ENCODE data around the gene NIT1. TPM values are rescaled to one million over a fixed set of nuclear protein-coding genes. Genes with fewer than 3 reads are reported as not detected.

The NIT1 gene
- total and polyA plus RNA-seq, 2 of the 13 experiments (the other 11 are each of a cell fraction or from before 2014, with no cell fraction given), result 22.7 to 31.0 TPM

- no peak for TF ChIP-seq DBP (CRISPR knock-in tag; IDR thresholded peaks at IDR 0.05; ENCODE audit: not compliant biosample characterization)
- no peak for TF ChIP-seq SRSF4 (IDR thresholded peaks at IDR 0.05; ENCODE audit: low read depth, low read length, poor library complexity, severe bottlenecking)
- no peak for TF ChIP-seq MIER3 (CRISPR knock-in tag; IDR thresholded peaks at IDR 0.05; ENCODE audit: borderline replicate concordance)
- peak; percentile 67 for TF ChIP-seq HOXA3 (CRISPR knock-in tag; IDR thresholded peaks at IDR 0.05)
- TF ChIP-seq ZNF230 (CRISPR knock-in tag; IDR thresholded peaks at IDR 0.05), result no peak
- TF ChIP-seq ZNF30 (CRISPR knock-in tag; IDR thresholded peaks at IDR 0.05), result no peak
- no peak for TF ChIP-seq SIX1 (CRISPR knock-in tag; IDR thresholded peaks at IDR 0.05; ENCODE audit: borderline replicate concordance)
- TF ChIP-seq RXRB (CRISPR knock-in tag; IDR thresholded peaks at IDR 0.05; ENCODE audit: borderline replicate concordance), result no peak
- TF ChIP-seq CBX2 (IDR thresholded peaks at IDR 0.05; ENCODE audit: low read depth, low read length), result no peak
- TF ChIP-seq CBX2 (CRISPR knock-in tag; IDR thresholded peaks at IDR 0.05; ENCODE audit: low read depth), result no peak
- no peak for TF ChIP-seq SMARCE1 (IDR thresholded peaks at IDR 0.05; ENCODE audit: borderline replicate concordance)
- no peak for TF ChIP-seq POLR2AphosphoS2 (IDR thresholded peaks at IDR 0.05; ENCODE audit: low read depth, low read length)
- TF ChIP-seq MZF1 (CRISPR knock-in tag; IDR thresholded peaks at IDR 0.05; ENCODE audit: borderline replicate concordance), result no peak
- no peak for TF ChIP-seq BRCA1 (CRISPR knock-in tag; IDR thresholded peaks at IDR 0.05)
- peak; percentile 83 for TF ChIP-seq POGZ (CRISPR knock-in tag; IDR thresholded peaks at IDR 0.05)
- TF ChIP-seq SALL1 (CRISPR knock-in tag; IDR thresholded peaks at IDR 0.05), result peak; percentile 64
- no peak for TF ChIP-seq IRX3 (CRISPR knock-in tag; IDR thresholded peaks at IDR 0.05; ENCODE audit: borderline replicate concordance, low read depth)
- TF ChIP-seq CERS6 (CRISPR knock-in tag; IDR thresholded peaks at IDR 0.05), result 0 out of 2 replicates have a peak, but pooled peaks have one; percentile 11
- no peak for TF ChIP-seq TCF7L2 (IDR thresholded peaks at IDR 0.05; ENCODE audit: low read depth, low read length)
- TF ChIP-seq FOSL2 (CRISPR knock-in tag; IDR thresholded peaks at IDR 0.05), result no peak
- no peak for TF ChIP-seq SNAPC2 (CRISPR knock-in tag; IDR thresholded peaks at IDR 0.05)
- TF ChIP-seq SALL2 (CRISPR knock-in tag; IDR thresholded peaks at IDR 0.05), result peak; percentile 82
- TF ChIP-seq NFRKB (IDR thresholded peaks at IDR 0.05), result no peak
- TF ChIP-seq LCORL (IDR thresholded peaks at IDR 0.05), result no peak
- TF ChIP-seq LCORL (CRISPR knock-in tag; IDR thresholded peaks at IDR 0.05), result peak; percentile 14; the same call in 1 of the 2 replicates
- TF ChIP-seq ZNF83 (CRISPR knock-in tag; IDR thresholded peaks at IDR 0.05; ENCODE audit: borderline replicate concordance), result 0 out of 2 replicates have a peak, but pooled peaks have one; percentile 61
- TF ChIP-seq SP1 (IDR thresholded peaks at IDR 0.05), result no peak
- peak; percentile 55; the same call in 1 of the 2 replicates for TF ChIP-seq SP1 (CRISPR knock-in tag; IDR thresholded peaks at IDR 0.05)
- TF ChIP-seq IRF2 (CRISPR knock-in tag; IDR thresholded peaks at IDR 0.05), result peak; percentile 61; the same call in 1 of the 2 replicates
- peak; percentile 55 for TF ChIP-seq HNRNPLL (IDR thresholded peaks at IDR 0.05; ENCODE audit: low read depth, low read length, poor library complexity, severe bottlenecking)
- no peak for TF ChIP-seq ZSCAN30 (CRISPR knock-in tag; IDR thresholded peaks at IDR 0.05)
- TF ChIP-seq SMAD3 (CRISPR knock-in tag; IDR thresholded peaks at IDR 0.05), result no peak
- no peak for TF ChIP-seq NFIB (CRISPR knock-in tag; IDR thresholded peaks at IDR 0.05; ENCODE audit: borderline replicate concordance)
Measured at GRCh38 chr1:161165742-161166668, 48.1 kb downstream of the NIT1 start, which contains the start of gene PPOX (continued).
